Measurements from ENCODE around the gene IMMP2L.

DNA sequence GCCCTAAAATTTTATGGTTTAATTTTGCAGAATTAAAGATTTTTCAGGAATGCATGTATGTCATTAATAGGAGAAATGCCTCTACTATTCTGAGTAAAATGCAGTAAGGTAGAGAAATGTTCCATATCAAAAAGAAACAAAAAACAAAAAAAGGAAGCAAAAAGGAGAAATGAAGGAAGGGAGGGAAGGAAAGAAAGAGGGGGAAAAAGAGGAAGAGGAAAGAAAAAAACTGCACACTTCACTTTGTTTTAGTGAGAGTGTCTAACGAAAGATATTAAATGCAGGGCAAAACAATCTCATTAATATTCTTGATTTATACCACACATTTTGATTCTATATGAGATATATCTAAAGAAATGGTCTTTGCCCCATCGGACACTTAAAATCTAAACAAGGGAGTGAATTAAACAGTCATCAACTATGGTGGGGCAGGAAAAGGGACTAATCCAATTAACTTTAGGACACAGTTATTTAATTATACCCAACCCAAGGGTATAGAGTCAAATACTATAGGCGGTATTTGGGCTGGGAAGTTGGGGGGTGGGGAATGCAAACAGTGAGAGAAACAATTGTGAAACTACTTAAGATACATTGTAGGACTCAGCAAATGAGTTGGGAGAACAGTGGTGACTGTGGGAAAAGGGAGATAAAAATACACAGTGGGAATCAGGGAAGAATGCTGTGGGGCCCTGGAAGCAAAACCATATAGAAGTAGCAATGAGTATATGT is 27.0 kb downstream of the IMMP2L start:
- TF ChIP-seq, protein P1, sequence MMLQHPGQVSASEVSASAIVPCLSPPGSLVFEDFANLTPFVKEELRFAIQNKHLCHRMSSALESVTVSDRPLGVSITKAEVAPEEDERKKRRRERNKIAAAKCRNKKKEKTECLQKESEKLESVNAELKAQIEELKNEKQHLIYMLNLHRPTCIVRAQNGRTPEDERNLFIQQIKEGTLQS (IDR thresholded peaks at IDR 0.05): no peak
- TF ChIP-seq RAD21 (IDR thresholded peaks at IDR 0.05): no peak
- TF ChIP-seq, protein P2, sequence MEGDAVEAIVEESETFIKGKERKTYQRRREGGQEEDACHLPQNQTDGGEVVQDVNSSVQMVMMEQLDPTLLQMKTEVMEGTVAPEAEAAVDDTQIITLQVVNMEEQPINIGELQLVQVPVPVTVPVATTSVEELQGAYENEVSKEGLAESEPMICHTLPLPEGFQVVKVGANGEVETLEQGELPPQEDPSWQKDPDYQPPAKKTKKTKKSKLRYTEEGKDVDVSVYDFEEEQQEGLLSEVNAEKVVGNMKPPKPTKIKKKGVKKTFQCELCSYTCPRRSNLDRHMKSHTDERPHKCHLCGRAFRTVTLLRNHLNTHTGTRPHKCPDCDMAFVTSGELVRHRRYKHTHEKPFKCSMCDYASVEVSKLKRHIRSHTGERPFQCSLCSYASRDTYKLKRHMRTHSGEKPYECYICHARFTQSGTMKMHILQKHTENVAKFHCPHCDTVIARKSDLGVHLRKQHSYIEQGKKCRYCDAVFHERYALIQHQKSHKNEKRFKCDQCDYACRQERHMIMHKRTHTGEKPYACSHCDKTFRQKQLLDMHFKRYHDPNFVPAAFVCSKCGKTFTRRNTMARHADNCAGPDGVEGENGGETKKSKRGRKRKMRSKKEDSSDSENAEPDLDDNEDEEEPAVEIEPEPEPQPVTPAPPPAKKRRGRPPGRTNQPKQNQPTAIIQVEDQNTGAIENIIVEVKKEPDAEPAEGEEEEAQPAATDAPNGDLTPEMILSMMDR (IDR thresholded peaks at IDR 0.05; ENCODE audit: low read depth, low read length, missing input control): no peak
- no peak for TF ChIP-seq SP1 (IDR thresholded peaks at IDR 0.05)
- TF ChIP-seq YY1 (IDR thresholded peaks at IDR 0.05): no peak
- TF ChIP-seq, protein P3, sequence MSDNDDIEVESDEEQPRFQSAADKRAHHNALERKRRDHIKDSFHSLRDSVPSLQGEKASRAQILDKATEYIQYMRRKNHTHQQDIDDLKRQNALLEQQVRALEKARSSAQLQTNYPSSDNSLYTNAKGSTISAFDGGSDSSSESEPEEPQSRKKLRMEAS (IDR thresholded peaks at IDR 0.05): no peak
- TF ChIP-seq TAF1 (conservative IDR thresholded peaks at IDR 0.05): no peak

Measured in liver (tissue), 3 donors.